Sigmoid colon (tissue), 7 donors: Measurements from ENCODE around the gene AFAP1. TPM values are rescaled to one million over a fixed set of nuclear protein-coding genes. Genes with fewer than 3 reads are reported as not detected.

Experiments used
- DNase-seq: peaks from one replicate; pipeline ENCODE4 v3.0.0-alpha.2; 2019
- H3K27ac ChIP-seq, 4 donors: fragments of 200-600 bp; sonication (generic); one replicate each; pipeline ENCODE4 v1.5.1; 2016 to 2019; ENCODE audit warnings: mild to moderate bottlenecking in 1 of 4
- H3K27me3 ChIP-seq, 3 donors: fragments of 200-600 bp; sonication (generic); one replicate each; pipeline ENCODE4 v1.5.1; 2019; ENCODE audit warnings: mild to moderate bottlenecking in 1 of 3
- H3K36me3 ChIP-seq, 4 donors: fragments of 200-600 bp; sonication (generic); one replicate each; pipeline ENCODE4 v1.5.1; 2016 to 2019
- H3K4me1 ChIP-seq, 4 donors: fragments of 200-600 bp; sonication (generic); one replicate each; pipeline ENCODE4 v1.5.1; 2017 to 2019
- H3K4me3 ChIP-seq, 4 donors: fragments of 200-600 bp; sonication (generic); one replicate each; pipeline ENCODE4 v1.5.1; 2017 to 2019; ENCODE audit warnings: mild to moderate bottlenecking in 2 of 4, moderate library complexity in 1 of 4
- H3K9me3 ChIP-seq, 4 donors: fragments of 200-600 bp in 3 of 4; sonication (generic) in 3 of 4; one replicate each; pipeline versions ENCODE4 v1.5.1 to v1.6.1; 2013 to 2019
- CTCF ChIP-seq, 4 experiments: fragments of 450-650 bp in 3 of 4; fragments of 200-600 bp in 1 of 4; IDR thresholded peaks; one replicate each; pipeline ENCODE4 v1.5.1; 2016 to 2019; ENCODE audit warnings: antibody characterized with exemption in 4 of 4, mild to moderate bottlenecking in 3 of 4, moderate library complexity in 2 of 4
- EP300 ChIP-seq, 4 donors: sonication (generic); formaldehyde crosslinking; IDR thresholded peaks; one replicate each; pipeline ENCODE4 v1.6.1; 2017; ENCODE audit warnings: antibody characterized with exemption in 4 of 4
- POLR2A ChIP-seq, 2 donors: fragments of 450-650 bp; IDR thresholded peaks; one replicate each; pipeline ENCODE4 v1.6.1; 2016; ENCODE audit warnings: antibody characterized with exemption in 2 of 2, mild to moderate bottlenecking in 2 of 2, moderate library complexity in 2 of 2
- POLR2AphosphoS5 ChIP-seq, 4 donors: sonication (generic); formaldehyde crosslinking; IDR thresholded peaks; one replicate each; pipeline ENCODE4 v1.6.1; 2017; ENCODE audit warnings: antibody characterized with exemption in 4 of 4
- WGBS, 2 donors: extraction: QIAGEN DNeasy Blood & Tissue Kit; methylation state at CpG; one replicate each; pipeline ENCODE4 v1.1.7; 2013; 5-methylcytosine and 5-hydroxymethylcytosine counted together
- intact Hi-C: fragments of 100-400 bp; cut with DNase I; formaldehyde crosslinking; loops from one replicate; pipeline ENCODE4 v1.15.1; 2023
- polyA plus RNA-seq, 3 donors: library from polyadenylated mRNA; stranded (reverse); fragments of 200-250 nt; gene quantifications; one replicate each; pipeline ENCODE4 v1.2.3, GENCODE V29; 2013
- total RNA-seq, 4 donors: library from RNA; depleted of rRNA; stranded (reverse); fragments of >200 nt; gene quantifications; one replicate each; pipeline ENCODE4 v1.1.0, GENCODE V29; 2016
- donor health status: healthy with polysubstance abuse.
- donor health status: Bipolar disorder and iron deficiency.
- donor health status: healthy.

The AFAP1 gene
- total and polyA plus RNA-seq, 7 donors = 7.6 to 51.3 (median 24.0) TPM

DNA sequence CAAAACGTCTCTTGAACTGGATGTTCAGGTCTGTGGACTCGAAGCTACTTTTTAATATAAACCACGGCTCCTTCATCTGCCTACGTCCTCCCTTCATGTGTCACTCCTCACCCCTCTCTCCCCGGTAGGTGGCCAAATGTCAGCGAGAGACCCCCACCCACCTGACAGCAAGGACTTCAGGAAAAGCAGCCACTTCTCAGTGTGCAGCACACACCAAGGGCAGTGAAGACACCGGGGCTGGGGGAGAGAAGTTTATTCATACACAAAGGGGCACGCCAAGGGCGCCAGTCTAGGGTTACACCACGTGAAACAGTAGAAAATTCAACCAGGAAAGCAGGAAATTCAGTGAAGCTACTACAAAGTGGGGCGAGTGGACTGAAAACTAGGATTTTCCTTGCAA is 181.2 kb downstream of the AFAP1 start:
- no peak for DNase-seq
- no peaks in the 10 kb centered on the region for H3K27me3 ChIP-seq
- H3K4me3 ChIP-seq = no peak overlapping the region
- 87 to 89% methylated on average over 11 of the region's 11 CpGs for WGBS, 2 donors
- no peaks in the 10 kb centered on the region for H3K9me3 ChIP-seq
- peak overlapping the region in 3 of 4 donors; percentile 45 to 76 (median 70) for H3K27ac ChIP-seq
- intact Hi-C loops = no loop called here
- no peak for TF ChIP-seq POLR2A (IDR thresholded peaks at IDR 0.05)
- no peak for TF ChIP-seq POLR2AphosphoS5 (IDR thresholded peaks at IDR 0.05)
- TF ChIP-seq EP300 (IDR thresholded peaks at IDR 0.05) = no peak
- TF ChIP-seq CTCF (IDR thresholded peaks at IDR 0.05) = no peak
- H3K4me1 ChIP-seq = peaks cover 0 to 27% (median 24%) of the 10 kb centered on the region in 4 donors
- peaks cover 0 to 30% (median 10%) of the 10 kb centered on the region in 4 donors for H3K36me3 ChIP-seq

GRCh38 chr4:7757501-7758471 is 181.9 kb downstream of the AFAP1 start:
- Histone ChIP-seq H3K4me3 (no peak overlapping the region), H3K27ac (peak overlapping the region; percentile 45 to 76 (median 60)), H3K4me1 (peaks cover 0 to 30% (median 26%) of the 10 kb centered on the region in 4 donors), H3K27me3 (no peaks in the 10 kb centered on the region), H3K9me3 (no peaks in the 10 kb centered on the region), H3K36me3 (peaks cover 0 to 23% (median 7%) of the 10 kb centered on the region in 4 donors)
- peak; percentile 82 for DNase-seq
- TF ChIP-seq POLR2A (IDR thresholded peaks at IDR 0.05) = no peak
- peak in 2 of 4 donors; percentile 20 to 60 for TF ChIP-seq EP300 (IDR thresholded peaks at IDR 0.05)
- no peak for TF ChIP-seq CTCF (IDR thresholded peaks at IDR 0.05)
- TF ChIP-seq POLR2AphosphoS5 (IDR thresholded peaks at IDR 0.05) = peak; percentile 41 to 76 (median 52)
- 44 to 63% methylated on average over 22 of the region's 22 CpGs for WGBS, 2 donors
- intact Hi-C loops = no loop called here

DNA sequence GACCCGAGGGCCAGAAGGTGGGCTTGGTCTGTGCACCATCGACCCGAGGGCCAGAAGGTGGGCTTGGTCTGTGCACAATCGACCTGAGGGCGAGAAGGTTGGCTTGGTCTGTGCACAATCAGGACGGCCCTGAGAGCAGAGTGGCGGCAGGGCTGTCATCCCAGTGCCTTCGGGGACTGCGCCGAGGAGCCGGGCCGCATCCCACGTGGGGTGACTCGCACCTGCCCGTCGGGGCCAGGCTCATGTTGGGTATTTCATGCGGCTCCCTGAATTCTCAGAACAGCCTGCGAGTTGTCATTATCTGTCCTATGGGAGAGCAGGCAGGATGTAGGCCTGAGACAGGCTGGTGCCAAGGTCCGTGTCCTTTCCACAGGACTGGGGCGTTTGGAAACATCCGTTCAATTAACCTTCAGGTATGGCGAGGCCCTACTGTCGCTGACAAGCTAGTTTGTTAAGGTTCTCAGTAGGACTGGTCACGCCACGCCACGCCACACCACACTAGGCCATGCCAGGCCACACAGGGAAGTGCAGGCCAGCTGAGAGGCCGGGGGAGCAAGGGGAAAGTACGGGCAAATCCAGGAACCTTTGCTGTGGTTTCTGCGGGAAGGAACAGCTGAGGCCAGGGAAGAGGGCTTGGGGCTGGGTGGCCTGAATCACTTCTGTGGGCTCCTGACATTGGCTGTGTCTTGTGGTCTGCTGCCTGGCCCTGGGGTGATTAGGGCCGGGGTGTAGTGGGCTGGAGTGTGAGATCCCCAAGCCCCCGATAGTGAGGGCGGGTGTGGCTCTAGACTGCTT is 182.9 kb downstream of the AFAP1 start:
- Histone ChIP-seq H3K4me1 (peaks cover 0 to 30% (median 25%) of the 10 kb centered on the region in 4 donors), H3K4me3 (no peak overlapping the region), H3K27me3 (no peaks in the 10 kb centered on the region), H3K27ac (peak overlapping the region in 3 of 4 donors; percentile 4 to 76 (median 70)), H3K36me3 (peaks cover 0 to 14% (median 3%) of the 10 kb centered on the region in 4 donors), H3K9me3 (no peaks in the 10 kb centered on the region)
- DNase-seq = no peak
- intact Hi-C loops = no loop called here
- 84 to 88% methylated on average over 32 of the region's 32 CpGs for WGBS, 2 donors
- TF ChIP-seq POLR2AphosphoS5 (IDR thresholded peaks at IDR 0.05) = no peak

DNA sequence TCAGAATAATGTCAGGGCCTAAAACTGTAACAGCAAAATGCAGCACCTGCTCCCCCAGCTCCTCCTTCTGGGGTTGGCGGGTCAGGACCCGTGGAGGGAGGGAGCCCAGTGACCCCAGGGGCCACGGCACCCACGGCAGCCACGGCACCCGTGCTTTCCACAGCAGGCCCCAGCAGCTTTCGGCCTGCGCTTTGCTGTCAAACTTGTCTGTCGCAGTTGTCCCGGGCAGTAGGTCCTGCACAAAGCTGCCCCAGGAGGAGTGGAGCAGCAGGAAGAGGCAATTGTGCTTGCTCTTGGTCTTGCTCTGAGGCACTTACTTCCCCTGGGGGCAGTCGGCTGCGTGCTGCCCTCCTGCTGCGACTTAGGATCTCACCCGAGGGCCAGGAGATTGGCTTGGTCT is 183.6 kb downstream of the AFAP1 start:
- WGBS, 2 donors = 94 to 95% methylated on average over 14 of the region's 14 CpGs
- Histone ChIP-seq H3K27me3 (no peaks in the 10 kb centered on the region), H3K9me3 (no peaks in the 10 kb centered on the region), H3K4me3 (no peak overlapping the region), H3K36me3 (peaks cover 0 to 8% (median 2%) of the 10 kb centered on the region in 4 donors), H3K27ac (no peak overlapping the region), H3K4me1 (peaks cover 0 to 30% (median 25%) of the 10 kb centered on the region in 4 donors)
- intact Hi-C loops = no loop called here
- DNase-seq = no peak
- TF ChIP-seq CTCF (IDR thresholded peaks at IDR 0.05) = no peak
- TF ChIP-seq POLR2A (IDR thresholded peaks at IDR 0.05) = no peak
- TF ChIP-seq POLR2AphosphoS5 (IDR thresholded peaks at IDR 0.05) = no peak
- no peak for TF ChIP-seq EP300 (IDR thresholded peaks at IDR 0.05)
